ENCODE results near the gene BCL7A.

- TF ChIP-seq CTCF (IDR thresholded peaks at IDR 0.05; ENCODE audit: low read depth, low read length, missing input control) (no peak), MAX (IDR thresholded peaks at IDR 0.05) (no peak), FOXA2 (IDR thresholded peaks at IDR 0.05) (no peak), JUND (IDR thresholded peaks at IDR 0.05) (no peak), EGR1 (IDR thresholded peaks at IDR 0.05; ENCODE audit: low read depth in 2 of 2) (no peak), GABPA (IDR thresholded peaks at IDR 0.05 in 1 of 2, conservative IDR thresholded peaks at IDR 0.05 in 1 of 2) (no peak), YY1 (IDR thresholded peaks at IDR 0.05) (no peak), REST (IDR thresholded peaks at IDR 0.05) (no peak), TAF1 (conservative IDR thresholded peaks at IDR 0.05) (no peak), RAD21 (IDR thresholded peaks at IDR 0.05) (no peak), SP1 (IDR thresholded peaks at IDR 0.05) (no peak), RXRA (IDR thresholded peaks at IDR 0.05) (no peak)
Measured at GRCh38 chr12:122013136-122013535, 8.5 kb upstream of the BCL7A start.
